OCI-LY1 (cell line): ENCODE data around the gene BZW1.

ENCODE experiments used
- EZH2 ChIP-seq: fragments of 200-600 bp; sonication (generic), shearing (Covaris generic); IDR thresholded peaks from 2 replicates; pipeline ENCODE4 v1.8.0; 2017; ENCODE audit warnings: borderline replicate concordance, mixed run types, mild to moderate bottlenecking, antibody characterized with exemption, low read length, moderate library complexity, mixed read lengths
- TF ChIP-seq, protein P1 (sequence below): fragments of 200-600 bp; sonication (generic), shearing (Covaris generic); IDR thresholded peaks from 2 replicates; pipeline ENCODE4 v1.5.1; 2017; ENCODE audit warnings: mild to moderate bottlenecking, antibody characterized with exemption, low read length, moderate library complexity, mixed read lengths

DNA sequence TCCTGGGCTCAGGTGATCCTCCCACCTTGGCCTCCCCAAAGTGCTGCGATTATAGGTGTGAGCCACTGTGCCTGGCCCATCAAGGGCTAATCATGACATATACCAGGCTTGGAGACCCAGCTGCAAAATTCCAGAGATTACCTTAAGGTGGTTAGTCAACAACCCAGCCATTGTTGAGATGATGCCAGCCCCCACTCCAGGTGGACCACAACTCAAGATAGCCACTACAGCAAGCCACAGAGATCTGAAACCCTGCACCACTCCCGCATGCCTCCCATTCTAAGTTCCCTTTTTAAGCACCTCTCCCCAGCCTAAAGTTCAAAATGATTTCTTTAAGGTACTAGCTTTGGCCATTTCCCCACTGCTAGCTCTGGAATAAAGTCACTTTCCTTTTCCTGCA, 57.3 kb downstream of the BZW1 start:
- TF ChIP-seq, protein P1, sequence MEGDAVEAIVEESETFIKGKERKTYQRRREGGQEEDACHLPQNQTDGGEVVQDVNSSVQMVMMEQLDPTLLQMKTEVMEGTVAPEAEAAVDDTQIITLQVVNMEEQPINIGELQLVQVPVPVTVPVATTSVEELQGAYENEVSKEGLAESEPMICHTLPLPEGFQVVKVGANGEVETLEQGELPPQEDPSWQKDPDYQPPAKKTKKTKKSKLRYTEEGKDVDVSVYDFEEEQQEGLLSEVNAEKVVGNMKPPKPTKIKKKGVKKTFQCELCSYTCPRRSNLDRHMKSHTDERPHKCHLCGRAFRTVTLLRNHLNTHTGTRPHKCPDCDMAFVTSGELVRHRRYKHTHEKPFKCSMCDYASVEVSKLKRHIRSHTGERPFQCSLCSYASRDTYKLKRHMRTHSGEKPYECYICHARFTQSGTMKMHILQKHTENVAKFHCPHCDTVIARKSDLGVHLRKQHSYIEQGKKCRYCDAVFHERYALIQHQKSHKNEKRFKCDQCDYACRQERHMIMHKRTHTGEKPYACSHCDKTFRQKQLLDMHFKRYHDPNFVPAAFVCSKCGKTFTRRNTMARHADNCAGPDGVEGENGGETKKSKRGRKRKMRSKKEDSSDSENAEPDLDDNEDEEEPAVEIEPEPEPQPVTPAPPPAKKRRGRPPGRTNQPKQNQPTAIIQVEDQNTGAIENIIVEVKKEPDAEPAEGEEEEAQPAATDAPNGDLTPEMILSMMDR = no peak
- TF ChIP-seq EZH2 = no peak
